ENCODE results near the gene AKT1. TPM values are rescaled to one million over a fixed set of nuclear protein-coding genes. Genes with fewer than 3 reads are reported as not detected.
"Not testable (repeated sequence)": the region's sequence is repeated elsewhere in the genome, so short reads cannot be mapped to it uniquely, and the experiment has no call there.

AKT1 gene
- total RNA-seq, 1 donor from 2014 or later = 261 TPM

- DNase-seq (ENCODE audit: low read depth) = no peak
Measured at GRCh38 chr14:104753528-104754212, 41.9 kb downstream of the AKT1 start.

GRCh38 chr14:104752735-104753527 is 42.6 kb downstream of the AKT1 start, which contains the start of gene SIVA1:
Gene SIVA1 (plus strand): TSS chr14:104753147. CDS start chr14:104753202, 55 bp downstream.
- peak; percentile 93 for DNase-seq (ENCODE audit: low read depth)

- no peak for DNase-seq (ENCODE audit: low read depth)
Measured at GRCh38 chr14:104752423-104752734, 43.2 kb downstream of the AKT1 start.

GRCh38 chr14:104751539-104752422 is 43.8 kb downstream of the AKT1 start:
- no peak for DNase-seq (ENCODE audit: low read depth)

- not testable (repeated sequence) for DNase-seq (ENCODE audit: low read depth)
Measured at GRCh38 chr14:104750753-104751057, 44.8 kb downstream of the AKT1 start.

GRCh38 chr14:104750056-104750752 is 45.3 kb downstream of the AKT1 start:
- DNase-seq (ENCODE audit: low read depth) = peak; percentile 35

GRCh38 chr14:104749111-104749649 is 46.4 kb downstream of the AKT1 start:
- DNase-seq (ENCODE audit: low read depth) = peak; percentile 73

- DNase-seq (ENCODE audit: low read depth) = no peak
Measured at GRCh38 chr14:104747876-104748275, 47.7 kb downstream of the AKT1 start.

- no peak for DNase-seq (ENCODE audit: low read depth)
Measured at GRCh38 chr14:104746934-104747481, 48.5 kb downstream of the AKT1 start.

GRCh38 chr14:104746071-104746545 is 49.4 kb downstream of the AKT1 start:
- no peak for DNase-seq (ENCODE audit: low read depth)

GRCh38 chr14:104745431-104745830 is 50.1 kb downstream of the AKT1 start:
- no peak for DNase-seq (ENCODE audit: low read depth)

- DNase-seq (ENCODE audit: low read depth) = no peak
Measured at GRCh38 chr14:104744484-104744883, 51.1 kb downstream of the AKT1 start.

GRCh38 chr14:104743461-104744380 is 51.8 kb downstream of the AKT1 start:
- no peak for DNase-seq (ENCODE audit: low read depth)

- no peak for DNase-seq (ENCODE audit: low read depth)
Measured at GRCh38 chr14:104742586-104743455, 52.7 kb downstream of the AKT1 start.

GRCh38 chr14:104741803-104742251 is 53.7 kb downstream of the AKT1 start:
- no peak for DNase-seq (ENCODE audit: low read depth)

- no peak for DNase-seq (ENCODE audit: low read depth)
Measured at GRCh38 chr14:104741108-104741802, 54.3 kb downstream of the AKT1 start.

- DNase-seq (ENCODE audit: low read depth) = no peak
Measured at GRCh38 chr14:104739546-104740516, 55.7 kb downstream of the AKT1 start.
